ENCODE data around the gene GPHN.

The GPHN gene

GRCh38 chr14:67162385-67162784 is 654.4 kb downstream of the GPHN start:
- Mint-ChIP-seq H3K4me1 (peaks cover 17% of the 10 kb centered on the region), H3K9me3 (no peaks in the 10 kb centered on the region), H3K4me3 (no peak overlapping the region), H3K27ac (no peak overlapping the region), H3K36me3 (no peaks in the 10 kb centered on the region)
- ATAC-seq, result no peak
- no peak for DNase-seq (ENCODE audit: low spot score in 2 of 2)

GRCh38 chr14:67166450-67166853 is 658.5 kb downstream of the GPHN start:
- Mint-ChIP-seq H3K9me3 (no peaks in the 10 kb centered on the region), H3K36me3 (no peaks in the 10 kb centered on the region), H3K27ac (no peak overlapping the region), H3K4me3 (no peak overlapping the region), H3K4me1 (no peaks in the 10 kb centered on the region)
- ATAC-seq, result no peak
- DNase-seq (ENCODE audit: low spot score in 2 of 2), result no peak

GRCh38 chr14:67167420-67168109 is 659.6 kb downstream of the GPHN start:
- Mint-ChIP-seq H3K36me3 (no peaks in the 10 kb centered on the region), H3K9me3 (peaks cover under 1% of the 10 kb centered on the region), H3K27ac (no peak overlapping the region), H3K4me1 (no peaks in the 10 kb centered on the region), H3K4me3 (no peak overlapping the region)
- DNase-seq (ENCODE audit: low spot score in 2 of 2), result no peak
- no peak for ATAC-seq

- DNase-seq (ENCODE audit: low spot score in 2 of 2), result no peak
- H3K9me3 Mint-ChIP-seq, result peaks cover 6% of the 10 kb centered on the region
- ATAC-seq, result no peak
- no peak overlapping the region for H3K4me3 Mint-ChIP-seq
- no peaks in the 10 kb centered on the region for H3K36me3 Mint-ChIP-seq
- no peak overlapping the region for H3K27ac Mint-ChIP-seq
- H3K4me1 Mint-ChIP-seq, result no peaks in the 10 kb centered on the region
Observed at GRCh38 chr14:67168110-67168441, 660.1 kb downstream of the GPHN start.

- Mint-ChIP-seq H3K9me3 (peaks cover 10% of the 10 kb centered on the region), H3K4me3 (no peak overlapping the region), H3K4me1 (no peaks in the 10 kb centered on the region), H3K36me3 (no peaks in the 10 kb centered on the region), H3K27ac (no peak overlapping the region)
- DNase-seq (ENCODE audit: low spot score in 2 of 2) (no peak), ATAC-seq (peak; percentile 39)
Observed at GRCh38 chr14:67170660-67171059, 662.7 kb downstream of the GPHN start.

- DNase-seq (ENCODE audit: low spot score in 2 of 2) (no peak), ATAC-seq (no peak)
- Mint-ChIP-seq H3K9me3 (peaks cover 13% of the 10 kb centered on the region), H3K4me3 (no peak overlapping the region), H3K4me1 (no peaks in the 10 kb centered on the region), H3K36me3 (no peaks in the 10 kb centered on the region), H3K27ac (no peak overlapping the region)
Observed at GRCh38 chr14:67172056-67172455, 664.1 kb downstream of the GPHN start.

- Mint-ChIP-seq H3K27ac (no peak overlapping the region), H3K4me3 (no peak overlapping the region), H3K36me3 (no peaks in the 10 kb centered on the region), H3K4me1 (no peaks in the 10 kb centered on the region), H3K9me3 (peaks cover 14% of the 10 kb centered on the region)
- ATAC-seq (no peak), DNase-seq (ENCODE audit: low spot score in 2 of 2) (no peak)
Observed at GRCh38 chr14:67172520-67172919, 664.6 kb downstream of the GPHN start.

- peaks cover 19% of the 10 kb centered on the region for H3K9me3 Mint-ChIP-seq
- DNase-seq (ENCODE audit: low spot score in 2 of 2) (no peak), ATAC-seq (no peak)
- H3K36me3 Mint-ChIP-seq, result no peaks in the 10 kb centered on the region
- H3K4me3 Mint-ChIP-seq, result no peak overlapping the region
- no peaks in the 10 kb centered on the region for H3K4me1 Mint-ChIP-seq
- H3K27ac Mint-ChIP-seq, result no peak overlapping the region
Observed at GRCh38 chr14:67173719-67174118, 665.8 kb downstream of the GPHN start.

GRCh38 chr14:67186172-67186768 is 678.3 kb downstream of the GPHN start:
- Mint-ChIP-seq H3K27ac (no peak overlapping the region), H3K4me3 (no peak overlapping the region), H3K9me3 (no peaks in the 10 kb centered on the region), H3K36me3 (no peaks in the 10 kb centered on the region), H3K4me1 (peaks cover 12% of the 10 kb centered on the region)
- no peak for ATAC-seq
- no peak for DNase-seq (ENCODE audit: low spot score in 2 of 2)

- H3K4me3 Mint-ChIP-seq, result no peak overlapping the region
- no peaks in the 10 kb centered on the region for H3K9me3 Mint-ChIP-seq
- DNase-seq (ENCODE audit: low spot score in 2 of 2), result no peak
- H3K27ac Mint-ChIP-seq, result no peak overlapping the region
- H3K36me3 Mint-ChIP-seq, result no peaks in the 10 kb centered on the region
- peak; percentile 50 for ATAC-seq
- peaks cover 12% of the 10 kb centered on the region for H3K4me1 Mint-ChIP-seq
Observed at GRCh38 chr14:67186789-67187584, 679.0 kb downstream of the GPHN start.

- H3K4me3 Mint-ChIP-seq, result no peak overlapping the region
- no peaks in the 10 kb centered on the region for H3K9me3 Mint-ChIP-seq
- peaks cover 12% of the 10 kb centered on the region for H3K4me1 Mint-ChIP-seq
Observed at GRCh38 chr14:67187826-67188225, 679.9 kb downstream of the GPHN start.

GRCh38 chr14:67188326-67188725 is 680.4 kb downstream of the GPHN start:
- DNase-seq (ENCODE audit: low spot score in 2 of 2) (no peak), ATAC-seq (no peak)
- no peak overlapping the region for H3K27ac Mint-ChIP-seq
- no peaks in the 10 kb centered on the region for H3K9me3 Mint-ChIP-seq
- peaks cover 12% of the 10 kb centered on the region for H3K4me1 Mint-ChIP-seq
- no peaks in the 10 kb centered on the region for H3K36me3 Mint-ChIP-seq
- no peak overlapping the region for H3K4me3 Mint-ChIP-seq

More at GRCh38 chr14:67187826-67188225, 679.9 kb downstream of the GPHN start:
- DNase-seq (ENCODE audit: low spot score in 2 of 2) (no peak), ATAC-seq (no peak)
- H3K36me3 Mint-ChIP-seq, result no peaks in the 10 kb centered on the region
- H3K27ac Mint-ChIP-seq, result no peak overlapping the region

- H3K9me3 Mint-ChIP-seq, result no peaks in the 10 kb centered on the region
- no peak for ATAC-seq
- no peak overlapping the region for H3K27ac Mint-ChIP-seq
Observed at GRCh38 chr14:67191768-67192290, 683.9 kb downstream of the GPHN start.

GRCh38 chr14:67192366-67192765 is 684.4 kb downstream of the GPHN start:
- no peaks in the 10 kb centered on the region for H3K9me3 Mint-ChIP-seq
- no peaks in the 10 kb centered on the region for H3K36me3 Mint-ChIP-seq
- no peak overlapping the region for H3K27ac Mint-ChIP-seq
- H3K4me1 Mint-ChIP-seq, result peaks cover 6% of the 10 kb centered on the region
- no peak for ATAC-seq
- no peak overlapping the region for H3K4me3 Mint-ChIP-seq
- no peak for DNase-seq (ENCODE audit: low spot score in 2 of 2)

More at GRCh38 chr14:67191768-67192290, 683.9 kb downstream of the GPHN start:
- no peak for DNase-seq (ENCODE audit: low spot score in 2 of 2)
- Mint-ChIP-seq H3K36me3 (no peaks in the 10 kb centered on the region), H3K4me3 (no peak overlapping the region), H3K4me1 (peaks cover 6% of the 10 kb centered on the region)

GRCh38 chr14:67195279-67195678 is 687.3 kb downstream of the GPHN start:
- Mint-ChIP-seq H3K36me3 (no peaks in the 10 kb centered on the region), H3K27ac (no peak overlapping the region), H3K9me3 (no peaks in the 10 kb centered on the region), H3K4me1 (no peaks in the 10 kb centered on the region), H3K4me3 (no peak overlapping the region)
- ATAC-seq, result no peak
- no peak for DNase-seq (ENCODE audit: low spot score in 2 of 2)

GRCh38 chr14:67199016-67199415 is 691.1 kb downstream of the GPHN start:
- ATAC-seq (no peak), DNase-seq (ENCODE audit: low spot score in 2 of 2) (no peak)
- H3K4me3 Mint-ChIP-seq, result no peak overlapping the region
- H3K9me3 Mint-ChIP-seq, result no peaks in the 10 kb centered on the region
- no peaks in the 10 kb centered on the region for H3K4me1 Mint-ChIP-seq
- H3K27ac Mint-ChIP-seq, result no peak overlapping the region
- no peaks in the 10 kb centered on the region for H3K36me3 Mint-ChIP-seq
